ENCODE data around the gene TOX2. TPM values are rescaled to one million over a fixed set of nuclear protein-coding genes. Genes with fewer than 3 reads are reported as not detected.

TOX2 gene
- total and polyA plus RNA-seq, 2 of the 4 experiments (the other 2 are of a cell fraction): 1.3 to 17.5 TPM

DNA sequence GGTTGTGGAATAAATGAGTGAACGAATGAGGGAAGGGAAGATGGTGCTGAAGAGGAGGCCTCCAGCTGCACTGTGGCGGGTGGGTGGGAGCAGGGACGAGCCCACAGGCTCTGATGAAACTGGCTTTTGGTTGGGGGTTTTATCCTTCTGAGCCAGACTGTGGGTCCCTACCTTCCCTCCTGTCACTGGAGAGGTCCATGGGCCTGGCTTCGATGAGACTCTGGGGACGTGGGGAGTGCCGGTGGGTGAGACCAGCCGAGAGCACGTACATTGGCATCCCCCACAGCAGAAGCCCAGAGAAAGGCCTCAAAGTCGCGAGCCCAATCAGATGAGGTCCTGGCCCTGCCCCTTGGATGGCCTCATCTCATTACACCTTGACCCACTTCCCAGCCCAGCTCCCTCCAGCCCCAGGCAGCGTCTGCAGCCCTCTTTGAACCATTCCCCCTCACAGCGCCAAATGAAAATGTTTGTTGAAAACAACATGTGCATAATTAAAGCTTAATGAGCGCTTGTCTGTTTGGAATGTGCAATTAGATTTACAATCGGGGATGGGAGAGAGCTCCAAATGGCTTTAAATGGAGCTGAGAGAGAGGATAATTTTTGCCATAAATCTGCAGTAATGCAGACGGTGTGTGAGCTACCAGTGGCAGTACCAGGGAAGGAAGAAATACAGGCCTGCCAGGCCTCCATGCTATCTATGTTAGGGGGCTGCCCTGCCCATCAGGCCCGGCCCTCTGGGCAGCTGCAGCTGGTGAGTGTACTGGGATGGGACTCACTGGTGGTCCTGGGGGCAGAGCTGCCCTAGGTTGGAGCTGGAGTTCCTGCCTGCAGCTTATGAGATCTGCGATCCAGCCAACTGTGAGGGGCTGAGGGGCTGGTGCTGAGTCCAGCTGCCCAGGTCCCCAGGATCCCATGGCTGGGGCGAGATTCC, 47.2 kb downstream of the TOX2 start:
- no TSS peak for BruUV-seq (replicated peaks)
- POLR2A ChIA-PET (ENCODE audit: unreplicated experiment): no interaction called here
- dilution Hi-C loops (cut with HindIII; ENCODE audit: low sequenced_read_pairs, unreplicated experiment): no loop called here

More for the DNA sequence above, 47.2 kb downstream of the TOX2 start:
- no peak overlapping the region for H2BK5ac ChIP-seq (ENCODE audit: low read depth, low read length, poor library complexity, severe bottlenecking)
- TF ChIP-seq, protein P1, sequence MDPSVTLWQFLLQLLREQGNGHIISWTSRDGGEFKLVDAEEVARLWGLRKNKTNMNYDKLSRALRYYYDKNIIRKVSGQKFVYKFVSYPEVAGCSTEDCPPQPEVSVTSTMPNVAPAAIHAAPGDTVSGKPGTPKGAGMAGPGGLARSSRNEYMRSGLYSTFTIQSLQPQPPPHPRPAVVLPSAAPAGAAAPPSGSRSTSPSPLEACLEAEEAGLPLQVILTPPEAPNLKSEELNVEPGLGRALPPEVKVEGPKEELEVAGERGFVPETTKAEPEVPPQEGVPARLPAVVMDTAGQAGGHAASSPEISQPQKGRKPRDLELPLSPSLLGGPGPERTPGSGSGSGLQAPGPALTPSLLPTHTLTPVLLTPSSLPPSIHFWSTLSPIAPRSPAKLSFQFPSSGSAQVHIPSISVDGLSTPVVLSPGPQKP (IDR thresholded peaks at IDR 0.05; ENCODE audit: borderline replicate concordance, low read depth, low read length): no peak
- no peak for TF ChIP-seq SMC3 (IDR thresholded peaks at IDR 0.05; ENCODE audit: low read depth, low read length)
- no peak for TF ChIP-seq POLR2A (IDR thresholded peaks at IDR 0.05; ENCODE audit: low read depth, low read length)
- TF ChIP-seq RCOR1 (IDR thresholded peaks at IDR 0.05; ENCODE audit: insufficient replicate concordance, low read length): no peak
- TF ChIP-seq MAZ (IDR thresholded peaks at IDR 0.05; ENCODE audit: borderline replicate concordance, low read depth, low read length): no peak
- no peak for TF ChIP-seq RFX5 (IDR thresholded peaks at IDR 0.05; ENCODE audit: low read depth, low read length)
- no peak for TF ChIP-seq RAD21 (IDR thresholded peaks at IDR 0.05; ENCODE audit: low read length)
- no peak for TF ChIP-seq MAFK (IDR thresholded peaks at IDR 0.05; ENCODE audit: low read depth, low read length)
- TF ChIP-seq, protein P2, sequence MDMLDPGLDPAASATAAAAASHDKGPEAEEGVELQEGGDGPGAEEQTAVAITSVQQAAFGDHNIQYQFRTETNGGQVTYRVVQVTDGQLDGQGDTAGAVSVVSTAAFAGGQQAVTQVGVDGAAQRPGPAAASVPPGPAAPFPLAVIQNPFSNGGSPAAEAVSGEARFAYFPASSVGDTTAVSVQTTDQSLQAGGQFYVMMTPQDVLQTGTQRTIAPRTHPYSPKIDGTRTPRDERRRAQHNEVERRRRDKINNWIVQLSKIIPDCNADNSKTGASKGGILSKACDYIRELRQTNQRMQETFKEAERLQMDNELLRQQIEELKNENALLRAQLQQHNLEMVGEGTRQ (IDR thresholded peaks at IDR 0.05; ENCODE audit: low read depth, low read length): no peak
- TF ChIP-seq CEBPB (IDR thresholded peaks at IDR 0.05; ENCODE audit: low read depth, low read length): no peak
- no peak for TF ChIP-seq FOS (IDR thresholded peaks at IDR 0.05; ENCODE audit: low read depth, low read length)
- no peak for TF ChIP-seq CHD1 (IDR thresholded peaks at IDR 0.05; ENCODE audit: low read depth, low read length)
- no peak overlapping the region for H4K8ac ChIP-seq (ENCODE audit: low read depth in 2 of 2, low read length in 2 of 2)
- no peak overlapping the region for H3K4me2 ChIP-seq (ENCODE audit: low read depth, low read length)
- H3K79me1 ChIP-seq (ENCODE audit: low read depth in 1 of 2, low read length in 2 of 2): peaks cover 71 to 89% of the 10 kb centered on the region in 2 experiments
- no peak overlapping the region for H2BK120ac ChIP-seq (ENCODE audit: low read depth, low read length)
- H2AFZ ChIP-seq (replicated peaks; ENCODE audit: low read length, poor library complexity): no peak overlapping the region
- no peak overlapping the region for H3K18ac ChIP-seq (ENCODE audit: low read depth, low read length)
- peaks cover 20% of the 10 kb centered on the region for H3K4me1 ChIP-seq (ENCODE audit: control insufficient read depth, insufficient read depth, low read length)
- H3K23ac ChIP-seq (ENCODE audit: low read depth, low read length): no peak overlapping the region
- H2AK9ac ChIP-seq (replicated peaks; ENCODE audit: low read depth, low read length, poor library complexity): no peak overlapping the region
- no peak overlapping the region for H4K5ac ChIP-seq (ENCODE audit: low read depth, low read length)
- in situ Hi-C loops (cut with MboI; ENCODE audit: low sequenced_read_pairs): no loop called here
- no peaks in the 10 kb centered on the region for H3K36me3 ChIP-seq (ENCODE audit: control insufficient read depth, insufficient read depth, low read length)
- peaks cover 30% of the 10 kb centered on the region; the same call in 1 of the 2 replicates for H4K20me1 ChIP-seq (ENCODE audit: insufficient read depth, low read length)
- no peak overlapping the region for H2BK15ac ChIP-seq (ENCODE audit: low read depth, low read length)
- H3K9me3 ChIP-seq (ENCODE audit: control insufficient read depth, insufficient read depth, low read length): no peaks in the 10 kb centered on the region
- no peak overlapping the region for H3K14ac ChIP-seq (replicated peaks; ENCODE audit: low read depth, low read length)
- WGBS, 2 experiments (ENCODE audit: extremely low coverage in 2 of 2, insufficient read length in 1 of 2): 69% methylated on average over 5 of the region's 18 CpGs; no CpG with 5 or more reads in 1 of the 2 experiments
- H3K9me1 ChIP-seq (ENCODE audit: insufficient read depth, low read length): peaks cover 63% of the 10 kb centered on the region
- H4K91ac ChIP-seq (ENCODE audit: insufficient read depth, low read depth, low read length): no peak overlapping the region
- no peak overlapping the region for H3K27ac ChIP-seq (ENCODE audit: insufficient read depth, low read length)
- CTCF ChIA-PET: interaction anchor here (0.7 kb wide), 1 partner anchor 56 kb away, joined by 3 read pairs; no protein-coding TSS in a partner anchor
- no peak for DNase-seq
- no peaks in the 10 kb centered on the region for H3K27me3 ChIP-seq (ENCODE audit: control insufficient read depth, insufficient read depth, low read length)
- no peak overlapping the region for H3K4me3 ChIP-seq (ENCODE audit: insufficient read depth, low read depth, low read length)
- H2AK5ac ChIP-seq (ENCODE audit: low read depth, low read length): peak overlapping the region; percentile 40; the same call in 1 of the 2 replicates
- no peak for ATAC-seq (ENCODE audit: low read depth)
- H2BK20ac ChIP-seq (ENCODE audit: low read depth, low read length): no peak overlapping the region
- no peak overlapping the region for H3K4ac ChIP-seq (ENCODE audit: low read depth, low read length)
- H3K9ac ChIP-seq (ENCODE audit: low read depth, low read length): no peak overlapping the region
- intact Hi-C loops (cut with micrococcal nuclease): no loop called here
- H3K56ac ChIP-seq (ENCODE audit: extremely low read depth, insufficient read depth, low read length): no peak overlapping the region

Data from IMR-90 (cell line).